Progenitor cell of endocrine pancreas (in vitro differentiated cells): Measurements from ENCODE around the gene MRPL19. TPM values are rescaled to one million over a fixed set of nuclear protein-coding genes. Genes with fewer than 3 reads are reported as not detected.

Experiments used
- DNase-seq: peaks from one replicate; pipeline ENCODE4 v3.0.0; 2021; ENCODE audit warnings: low spot score; ENCODE audit not compliant: unreplicated experiment
- H3K27ac Mint-ChIP-seq: 2 replicates; pipeline ENCODE4 v1.8.0; 2021; ENCODE audit warnings: mild to moderate bottlenecking, moderate library complexity, mixed read lengths
- H3K27me3 Mint-ChIP-seq: 2 replicates; pipeline ENCODE4 v1.8.0; 2021; ENCODE audit warnings: mixed read lengths
- H3K36me3 Mint-ChIP-seq: 2 replicates; pipeline ENCODE4 v1.8.0; 2022; ENCODE audit warnings: mixed read lengths; ENCODE audit not compliant: insufficient read depth
- H3K4me1 Mint-ChIP-seq: 2 replicates; pipeline ENCODE4 v1.8.0; 2021; ENCODE audit warnings: low read depth, mixed read lengths
- H3K4me3 Mint-ChIP-seq: 2 replicates; pipeline ENCODE4 v1.8.0; 2021; ENCODE audit warnings: low read depth, mild to moderate bottlenecking, moderate library complexity, mixed read lengths
- H3K9me3 Mint-ChIP-seq: 2 replicates; pipeline ENCODE4 v1.8.0; 2021; ENCODE audit warnings: low read depth, mixed read lengths
- CTCF ChIP-seq: fragments of 200-600 bp; sonication (generic); IDR thresholded peaks from one replicate; pipeline ENCODE4 v1.5.0; 2021; ENCODE audit warnings: antibody characterized with exemption, mild to moderate bottlenecking; ENCODE audit not compliant: unreplicated experiment
- total RNA-seq: library from RNA; stranded (reverse); gene quantifications from 2 replicates; pipeline ENCODE4 v1.2.1, GENCODE V29; 2021

The MRPL19 gene
- total RNA-seq, 1 donor from 2014 or later = 73.1 TPM

- H3K4me1 Mint-ChIP-seq = no peaks in the 10 kb centered on the region
- H3K27me3 Mint-ChIP-seq = peaks cover 11% of the 10 kb centered on the region
- TF ChIP-seq CTCF = no peak
- H3K27ac Mint-ChIP-seq = no peak overlapping the region
- no peaks in the 10 kb centered on the region for H3K36me3 Mint-ChIP-seq
- H3K4me3 Mint-ChIP-seq = no peak overlapping the region
- H3K9me3 Mint-ChIP-seq = peaks cover 4% of the 10 kb centered on the region
- DNase-seq = no peak
Measured at GRCh38 chr2:75616933-75617332, 29.6 kb upstream of the MRPL19 start.

GRCh38 chr2:75619956-75620740 is 26.4 kb upstream of the MRPL19 start:
- H3K4me1 Mint-ChIP-seq = no peaks in the 10 kb centered on the region
- no peak overlapping the region for H3K27ac Mint-ChIP-seq
- no peak for DNase-seq
- no peaks in the 10 kb centered on the region for H3K36me3 Mint-ChIP-seq
- H3K4me3 Mint-ChIP-seq = no peak overlapping the region
- peaks cover 6% of the 10 kb centered on the region for H3K27me3 Mint-ChIP-seq
- peaks cover 4% of the 10 kb centered on the region for H3K9me3 Mint-ChIP-seq
- TF ChIP-seq CTCF = no peak

GRCh38 chr2:75621228-75621627 is 25.4 kb upstream of the MRPL19 start:
- DNase-seq = no peak
- peaks cover 6% of the 10 kb centered on the region for H3K27me3 Mint-ChIP-seq
- no peaks in the 10 kb centered on the region for H3K36me3 Mint-ChIP-seq
- no peak for TF ChIP-seq CTCF
- H3K9me3 Mint-ChIP-seq = peaks cover 4% of the 10 kb centered on the region
- H3K4me1 Mint-ChIP-seq = no peaks in the 10 kb centered on the region
- H3K27ac Mint-ChIP-seq = no peak overlapping the region
- no peak overlapping the region for H3K4me3 Mint-ChIP-seq

GRCh38 chr2:75622500-75622899 is 24.1 kb upstream of the MRPL19 start:
- no peak overlapping the region for H3K4me3 Mint-ChIP-seq
- H3K4me1 Mint-ChIP-seq = no peaks in the 10 kb centered on the region
- TF ChIP-seq CTCF = no peak
- no peaks in the 10 kb centered on the region for H3K36me3 Mint-ChIP-seq
- H3K27ac Mint-ChIP-seq = no peak overlapping the region
- no peak for DNase-seq
- no peaks in the 10 kb centered on the region for H3K9me3 Mint-ChIP-seq
- H3K27me3 Mint-ChIP-seq = peaks cover 9% of the 10 kb centered on the region

GRCh38 chr2:75622929-75623328 is 23.7 kb upstream of the MRPL19 start:
- H3K4me3 Mint-ChIP-seq = no peak overlapping the region
- DNase-seq = no peak
- H3K9me3 Mint-ChIP-seq = no peaks in the 10 kb centered on the region
- no peaks in the 10 kb centered on the region for H3K36me3 Mint-ChIP-seq
- no peak for TF ChIP-seq CTCF
- peaks cover 9% of the 10 kb centered on the region for H3K27me3 Mint-ChIP-seq
- no peaks in the 10 kb centered on the region for H3K4me1 Mint-ChIP-seq
- no peak overlapping the region for H3K27ac Mint-ChIP-seq
